Stimulated activated CD8-positive, alpha-beta memory T cell treated with anti-CD3 and anti-CD28 coated beads, Interleukin-7, amount 100 ng/mL, for 4 hours (primary cell): ENCODE data around the gene TFCP2.
A peak's percentile ranks its signal among the peaks of the same experiment; 100 is the strongest.
"Not testable (repeated sequence)": the region's sequence is repeated elsewhere in the genome, so short reads cannot be mapped to it uniquely, and the experiment has no call there.

ENCODE experiments used
- DNase-seq, 2 donors: peaks; one replicate each; pipeline ENCODE4 v3.0.0-alpha.2; 2020; ENCODE audit warnings: low read depth in 2 of 2

Gene TFCP2

GRCh38 chr12:51082561-51083125 lies 90.3 kb downstream of the TFCP2 start:
- DNase-seq, result peak in 1 of 2 donors; percentile 8

DNA sequence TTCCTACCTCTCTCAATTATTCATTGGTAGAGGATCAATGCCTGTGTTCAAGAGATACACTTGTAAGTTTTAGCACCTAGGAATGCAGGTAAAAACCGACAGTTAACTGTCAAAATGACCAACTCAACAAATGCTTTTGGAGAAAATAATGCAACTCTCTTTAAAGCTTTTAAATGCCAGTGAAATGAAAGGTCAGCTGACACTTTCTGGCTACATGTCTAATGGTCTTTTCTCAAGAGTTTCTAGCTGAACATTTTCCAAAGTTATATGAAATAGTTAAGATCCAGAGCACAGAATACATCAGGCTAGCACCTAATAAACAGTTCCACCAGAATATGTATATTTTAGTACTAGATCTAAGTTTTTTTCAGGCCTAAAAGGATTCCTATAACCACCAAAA lies 91.5 kb downstream of the TFCP2 start:
- no peak for DNase-seq

- DNase-seq, result no peak
Observed at GRCh38 chr12:51080136-51080535, 92.8 kb downstream of the TFCP2 start.

- not testable (repeated sequence) for DNase-seq
Observed at GRCh38 chr12:51078866-51079265, 94.1 kb downstream of the TFCP2 start.

DNA sequence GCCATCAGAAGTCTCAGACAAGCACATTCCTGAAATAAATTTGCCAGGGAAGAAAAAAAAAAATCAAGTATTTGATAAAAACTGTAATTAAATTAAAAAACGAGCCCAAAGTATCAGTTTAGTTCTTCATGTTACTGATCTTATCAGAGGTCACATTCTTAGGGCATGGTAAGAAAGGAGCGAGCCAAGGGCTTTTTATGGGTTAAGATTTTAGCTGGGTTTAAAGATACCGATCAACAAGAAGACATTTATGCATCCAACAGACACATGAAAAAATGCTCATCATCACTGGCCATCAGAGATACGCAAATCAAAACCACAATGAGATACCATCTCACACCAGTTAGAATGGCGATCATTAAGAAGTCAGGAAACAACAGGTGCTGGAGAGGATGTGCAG lies 94.6 kb downstream of the TFCP2 start:
- not testable (repeated sequence) for DNase-seq

DNA sequence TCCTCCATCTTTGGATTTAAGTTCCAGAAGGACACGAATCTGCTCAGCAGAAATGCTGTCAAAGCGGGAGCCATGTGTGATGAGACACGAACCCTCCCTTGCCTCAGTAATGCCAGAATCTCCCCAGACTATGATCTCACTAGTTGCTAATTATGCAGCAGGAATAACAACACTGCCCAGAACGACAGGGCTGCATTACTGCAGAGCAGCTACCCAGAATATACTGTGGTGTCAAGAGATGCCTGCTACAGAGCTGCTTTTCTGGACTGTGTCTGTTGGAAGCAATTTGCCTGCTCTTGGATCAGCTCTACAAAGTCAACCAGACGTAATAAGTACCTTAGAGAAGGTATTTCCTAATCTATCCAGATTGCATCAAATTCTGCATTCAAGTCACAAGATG lies 95.0 kb downstream of the TFCP2 start:
- no peak for DNase-seq

DNA sequence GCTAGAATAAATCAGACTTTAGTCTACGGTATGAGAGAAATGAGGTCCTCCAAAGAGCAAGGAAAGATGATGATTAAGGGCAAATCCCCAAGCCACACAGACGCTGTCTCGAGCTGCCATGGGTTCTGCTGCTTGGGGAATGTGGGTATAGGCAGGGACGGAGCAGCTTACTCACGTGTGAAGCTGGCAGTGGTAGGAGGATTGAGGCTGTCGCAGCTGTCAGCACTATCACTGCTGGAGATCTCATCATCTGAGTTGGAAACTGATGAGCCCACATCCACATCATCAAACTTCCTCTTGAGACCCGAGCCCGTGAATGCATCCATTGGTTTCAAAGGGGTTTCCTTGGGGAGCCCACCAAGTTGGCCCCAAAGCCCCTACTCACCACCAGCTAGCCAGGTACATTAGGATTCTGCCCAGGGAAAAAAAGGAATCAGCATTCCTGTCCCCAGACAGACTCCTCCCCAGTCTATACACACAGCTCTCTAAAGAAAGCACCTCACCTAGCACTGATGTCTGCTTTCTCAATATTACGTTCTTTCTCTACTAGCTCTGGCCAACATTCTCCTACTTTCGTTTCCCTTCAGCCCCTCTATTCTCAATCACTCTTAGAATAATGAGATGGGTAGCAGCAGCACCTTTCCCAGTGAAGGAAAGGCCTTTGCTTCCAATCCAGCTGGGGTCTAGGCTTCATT lies 96.6 kb downstream of the TFCP2 start:
- DNase-seq, result no peak

GRCh38 chr12:51075390-51075789 lies 97.5 kb downstream of the TFCP2 start:
- DNase-seq, result no peak

GRCh38 chr12:51071663-51072062 lies 101.3 kb downstream of the TFCP2 start:
- no peak for DNase-seq

DNA sequence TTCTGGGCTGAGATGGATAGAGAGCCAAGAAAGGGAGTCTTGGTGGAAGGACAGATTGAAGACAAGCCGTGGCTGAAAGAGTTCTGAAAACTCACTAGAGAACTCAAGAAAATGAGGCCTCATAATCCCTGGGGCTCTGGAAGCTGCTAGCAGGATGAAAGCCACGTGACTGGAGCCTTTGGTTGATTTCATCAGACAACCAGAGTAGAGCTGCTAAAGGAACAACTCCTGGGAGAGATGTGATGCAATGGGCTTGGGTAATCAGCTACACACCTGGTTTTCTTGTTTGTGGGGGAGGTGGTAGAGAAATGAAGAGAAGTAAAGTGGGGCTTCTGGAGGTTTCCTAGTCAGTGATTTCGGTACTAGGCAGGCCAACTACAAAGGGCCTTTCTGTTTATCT lies 102.9 kb downstream of the TFCP2 start:
- no peak for DNase-seq

DNA sequence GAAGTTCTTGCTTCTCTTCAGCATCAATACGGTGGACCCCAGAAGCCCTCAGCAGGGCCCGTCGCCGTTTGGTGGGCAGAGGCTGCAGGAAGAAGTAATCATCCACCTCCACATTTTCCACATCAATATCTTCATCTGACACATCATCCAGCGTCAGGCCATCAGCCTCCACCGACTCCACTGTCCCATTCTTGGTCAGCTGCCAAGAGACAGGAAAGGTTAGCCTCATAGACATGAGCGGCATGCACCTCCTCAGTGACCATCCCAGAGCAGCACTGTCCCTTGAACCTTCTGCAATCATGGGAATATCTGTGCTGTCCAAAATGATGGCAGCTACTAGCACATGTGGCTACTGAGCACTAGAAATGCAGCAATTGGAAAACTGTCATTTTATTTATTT lies 105.2 kb downstream of the TFCP2 start:
- DNase-seq, result no peak

- no peak for DNase-seq
Observed at GRCh38 chr12:51067229-51067628, 105.7 kb downstream of the TFCP2 start.

GRCh38 chr12:51065530-51065929 lies 107.4 kb downstream of the TFCP2 start:
- no peak for DNase-seq

DNA sequence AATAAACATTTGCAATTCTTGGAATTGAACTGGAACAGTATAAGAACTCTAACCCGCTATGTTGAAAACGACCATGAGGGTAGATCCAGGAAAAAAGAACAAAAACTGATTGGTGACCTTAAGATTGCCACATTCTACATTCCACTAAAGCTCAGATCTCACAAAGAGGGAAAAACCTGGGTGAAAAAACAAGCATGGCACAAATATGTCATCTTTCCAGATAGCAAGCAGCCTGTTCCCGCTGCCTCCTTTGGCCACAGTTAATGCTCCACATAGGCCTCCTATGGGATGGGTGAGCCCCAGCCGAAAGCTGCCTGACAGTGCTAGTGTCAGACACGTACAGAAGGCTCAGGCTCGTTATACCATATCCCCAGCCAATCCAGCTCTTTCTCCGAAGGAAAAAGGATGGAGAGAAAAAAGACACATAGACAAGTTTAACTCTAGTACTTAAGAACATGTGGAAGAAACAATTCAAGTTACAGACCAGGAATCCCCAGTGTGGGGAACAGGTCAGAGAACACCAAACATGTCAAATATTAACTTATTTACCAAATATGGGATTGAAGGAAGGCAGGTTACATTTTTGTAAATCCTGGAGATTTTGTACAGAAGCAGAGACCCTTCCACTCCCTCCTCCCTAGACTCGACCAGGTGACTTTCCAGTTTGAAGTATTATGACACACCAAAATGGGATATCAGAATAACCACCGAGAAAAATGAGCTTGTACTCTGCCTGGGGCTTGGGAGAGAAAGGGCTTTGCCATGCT lies 110.1 kb downstream of the TFCP2 start:
- no peak for DNase-seq

DNA sequence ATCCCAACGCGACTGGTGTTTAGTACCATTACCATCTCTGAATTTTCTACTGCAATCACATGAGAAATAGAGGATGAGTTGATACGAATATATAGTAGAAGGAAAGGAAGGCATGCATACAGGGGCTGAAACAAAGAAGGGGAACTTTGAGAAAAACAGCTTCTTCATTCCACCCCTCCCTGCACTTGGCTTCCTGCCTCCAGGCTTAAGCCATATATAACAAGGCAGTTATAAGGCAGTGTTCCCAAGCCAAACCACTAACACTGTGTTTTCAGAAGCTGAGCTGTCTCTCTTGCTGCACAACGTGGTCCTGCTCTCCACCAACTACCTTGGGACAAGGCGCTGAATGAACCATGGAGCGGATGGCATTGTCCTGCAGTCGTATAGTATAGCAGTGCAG lies 113.8 kb downstream of the TFCP2 start:
- no peak for DNase-seq

DNA sequence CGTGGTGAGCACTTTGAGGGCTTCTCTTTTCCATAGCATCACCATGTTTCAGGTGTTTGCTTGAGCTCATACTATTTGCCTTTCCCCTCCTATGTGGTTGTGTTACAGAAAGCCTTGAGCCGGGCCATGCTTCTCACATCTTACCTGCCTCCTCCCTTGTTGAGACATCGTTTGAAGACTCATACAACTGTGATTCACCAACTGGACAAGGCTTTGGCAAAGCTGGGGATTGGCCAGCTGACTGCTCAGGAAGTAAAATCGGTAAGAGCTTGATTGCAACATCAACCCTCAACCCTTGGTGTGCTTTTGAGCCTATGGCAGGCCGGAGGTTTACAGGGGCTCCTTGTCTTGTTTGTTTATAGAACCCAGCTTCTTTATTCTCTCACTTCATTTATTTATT lies 116.7 kb downstream of the TFCP2 start:
- DNase-seq, result no peak

- no peak for DNase-seq
Observed at GRCh38 chr12:51055060-51055459, 117.9 kb downstream of the TFCP2 start.

DNA sequence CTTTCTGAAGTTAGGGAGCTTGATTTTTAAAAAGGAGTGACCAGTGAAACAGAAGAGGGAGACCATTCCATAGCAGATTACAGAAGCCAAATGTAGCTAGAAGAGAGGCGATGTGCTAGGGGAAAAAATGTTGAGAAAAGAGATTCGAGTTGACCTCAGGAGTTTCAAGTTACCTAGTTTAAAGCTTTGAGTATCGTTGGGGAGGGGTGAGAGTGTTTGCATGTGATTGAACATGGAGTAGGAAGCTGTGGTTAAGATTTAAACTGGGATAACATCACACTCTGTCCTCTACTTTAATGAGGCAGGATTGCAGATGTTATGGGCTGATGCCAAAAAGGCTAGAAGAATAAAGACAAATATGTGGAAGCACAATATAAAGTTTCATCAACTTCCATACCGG lies 121.1 kb downstream of the TFCP2 start:
- no peak for DNase-seq

DNA sequence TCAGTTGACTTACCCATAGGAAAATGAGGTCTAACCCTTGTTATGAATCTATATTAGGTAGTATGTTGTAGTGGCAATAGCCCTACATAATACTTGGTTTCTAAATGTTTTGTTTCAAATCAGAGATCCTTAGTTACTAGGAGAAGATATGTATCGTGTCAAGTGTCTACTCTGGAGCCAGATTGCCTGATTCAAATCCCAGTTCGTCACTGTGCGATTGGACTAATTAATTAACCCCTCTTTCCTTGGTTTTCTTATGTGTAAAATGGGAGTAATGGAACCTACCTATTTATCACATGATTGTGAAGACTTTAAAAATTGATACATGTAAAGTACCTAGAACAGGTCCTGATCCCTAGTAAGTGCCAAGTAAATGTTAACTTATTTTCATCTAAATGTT lies 123.4 kb downstream of the TFCP2 start:
- no peak for DNase-seq

DNA sequence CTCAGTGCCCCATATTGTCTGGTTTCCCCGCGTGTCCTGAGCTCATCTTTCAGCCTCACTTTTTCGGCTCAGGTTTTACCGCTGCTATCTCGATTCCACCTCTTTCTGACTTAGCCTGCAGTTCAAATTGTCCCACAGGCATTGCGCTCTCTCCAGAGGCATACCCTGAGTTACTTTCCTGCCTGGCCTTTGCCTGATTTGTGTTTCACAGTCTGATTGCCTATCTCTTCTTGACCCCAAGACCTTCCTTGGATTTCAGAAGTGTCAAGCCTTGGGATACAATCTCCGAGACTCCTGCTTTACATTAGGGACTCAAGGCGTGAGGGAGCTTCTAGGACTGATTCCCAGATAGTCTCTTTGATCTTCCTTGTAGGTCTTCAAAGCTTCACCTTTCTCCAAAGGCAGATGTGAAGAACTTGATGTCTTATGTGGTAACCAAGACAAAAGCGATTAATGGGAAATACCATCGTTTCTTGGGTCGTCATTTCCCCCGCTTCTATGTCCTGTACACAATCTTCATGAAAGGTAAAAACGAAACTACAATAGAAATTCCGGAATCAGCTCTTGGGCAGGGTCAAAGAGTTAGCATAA lies 124.2 kb downstream of the TFCP2 start:
- DNase-seq, result no peak

DNA sequence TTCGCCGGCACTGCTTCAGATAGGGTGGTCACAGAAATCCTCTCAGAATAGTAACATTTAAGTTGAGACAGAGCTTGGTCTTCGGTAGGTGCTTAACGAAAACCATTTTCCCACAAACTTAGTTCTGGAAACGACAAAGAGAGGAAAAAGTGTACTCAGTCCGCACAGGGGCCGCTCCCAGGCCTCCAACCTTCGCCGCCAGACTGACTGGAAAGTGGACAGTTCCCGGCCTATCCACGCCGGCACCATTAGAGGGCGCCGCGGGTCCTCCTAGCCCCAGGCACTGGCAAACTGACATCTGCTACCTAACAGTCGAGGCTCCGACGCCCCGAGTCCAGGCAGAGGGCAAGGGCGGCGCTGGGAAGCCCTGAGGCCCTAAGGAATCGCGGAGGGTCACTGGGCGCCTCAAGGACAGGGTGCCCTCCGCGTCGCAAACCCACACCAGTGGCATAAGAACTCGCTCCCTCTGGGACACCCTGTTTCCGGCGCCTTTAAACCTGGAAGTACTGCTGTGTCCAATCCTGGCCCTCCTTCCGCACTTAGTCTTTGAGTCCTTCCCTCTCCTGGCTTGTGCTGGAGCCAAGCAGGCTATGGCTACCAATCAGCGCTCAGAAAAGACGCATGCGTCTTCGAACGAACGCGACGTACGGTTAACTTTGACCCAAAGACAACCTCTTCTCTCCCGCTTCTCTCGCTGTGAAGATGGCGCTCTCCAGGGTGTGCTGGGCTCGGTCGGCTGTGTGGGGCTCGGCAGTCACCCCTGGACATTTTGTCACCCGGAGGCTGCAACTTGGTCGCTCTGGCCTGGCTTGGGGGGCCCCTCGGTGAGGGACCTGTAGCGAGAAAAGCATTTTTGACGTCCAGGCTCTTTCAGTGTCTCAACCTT lies 125.0 kb downstream of the TFCP2 start, which contains the start of gene LETMD1:
Gene LETMD1, plus strand, starts transcription at position 673 of the 886 bp plus-strand sequence. Its CDS starts 30 bp downstream, at position 703.
- DNase-seq, result peak; percentile 82 to 89
